Measurements from ENCODE around the gene ACTN1.

The ACTN1 gene

GRCh38 chr14:68871392-68871791 lies 107.7 kb downstream of the ACTN1 start:
- H2AFZ ChIP-seq (ENCODE audit: low read depth, low read length): no peak overlapping the region
- H3K27ac ChIP-seq (ENCODE audit: low read length): no peak overlapping the region
- no peaks in the 10 kb centered on the region for H3K27me3 ChIP-seq (ENCODE audit: low read depth, low read length)
- H3K4me3 ChIP-seq (ENCODE audit: low read length): no peak overlapping the region
- H4K20me1 ChIP-seq (ENCODE audit: insufficient read depth, low read length): no peaks in the 10 kb centered on the region
- no peaks in the 10 kb centered on the region for H3K79me2 ChIP-seq (ENCODE audit: low read length)
- H3K4me1 ChIP-seq (ENCODE audit: low read length): no peaks in the 10 kb centered on the region
- H3K36me3 ChIP-seq (replicated peaks; ENCODE audit: low read depth, low read length): no peaks in the 10 kb centered on the region
- H3K9me3 ChIP-seq (ENCODE audit: insufficient read depth, low read length): no peaks in the 10 kb centered on the region
- H3K9ac ChIP-seq (ENCODE audit: low read length): no peak overlapping the region
- no peak overlapping the region for H3K4me2 ChIP-seq (ENCODE audit: low read length)
- TF ChIP-seq EZH2phosphoT487 (IDR thresholded peaks at IDR 0.05; ENCODE audit: low read depth): no peak
- no peak for TF ChIP-seq CTCF (IDR thresholded peaks at IDR 0.05; ENCODE audit: low read depth, low read length)

GRCh38 chr14:68866991-68867533 lies 112.0 kb downstream of the ACTN1 start:
- Histone ChIP-seq H3K9ac (ENCODE audit: low read length) (no peak overlapping the region), H3K4me2 (ENCODE audit: low read length) (no peak overlapping the region), H3K27ac (ENCODE audit: low read length) (no peak overlapping the region), H3K4me1 (ENCODE audit: low read length) (peaks cover 5% of the 10 kb centered on the region; the same call in 1 of the 2 replicates), H3K4me3 (ENCODE audit: low read length) (no peak overlapping the region), H3K9me3 (ENCODE audit: insufficient read depth, low read length) (peaks cover 9% of the 10 kb centered on the region; the same call in 1 of the 2 replicates), H2AFZ (ENCODE audit: low read depth, low read length) (no peak overlapping the region), H3K27me3 (ENCODE audit: low read depth, low read length) (no peaks in the 10 kb centered on the region), H4K20me1 (ENCODE audit: insufficient read depth, low read length) (no peaks in the 10 kb centered on the region), H3K79me2 (ENCODE audit: low read length) (no peaks in the 10 kb centered on the region), H3K36me3 (replicated peaks; ENCODE audit: low read depth, low read length) (no peaks in the 10 kb centered on the region)
- TF ChIP-seq CTCF (IDR thresholded peaks at IDR 0.05; ENCODE audit: low read depth, low read length): no peak
- TF ChIP-seq EZH2phosphoT487 (IDR thresholded peaks at IDR 0.05; ENCODE audit: low read depth): no peak

GRCh38 chr14:68865542-68865941 lies 113.6 kb downstream of the ACTN1 start:
- H3K79me2 ChIP-seq (ENCODE audit: low read length): no peaks in the 10 kb centered on the region
- peaks cover 9% of the 10 kb centered on the region; the same call in 1 of the 2 replicates for H3K9me3 ChIP-seq (ENCODE audit: insufficient read depth, low read length)
- TF ChIP-seq EZH2phosphoT487 (IDR thresholded peaks at IDR 0.05; ENCODE audit: low read depth) (no peak), CTCF (IDR thresholded peaks at IDR 0.05; ENCODE audit: low read depth, low read length) (no peak)
- H4K20me1 ChIP-seq (ENCODE audit: insufficient read depth, low read length): no peaks in the 10 kb centered on the region
- no peaks in the 10 kb centered on the region for H3K36me3 ChIP-seq (replicated peaks; ENCODE audit: low read depth, low read length)
- no peak overlapping the region for H3K4me3 ChIP-seq (ENCODE audit: low read length)
- H3K27me3 ChIP-seq (ENCODE audit: low read depth, low read length): no peaks in the 10 kb centered on the region
- H2AFZ ChIP-seq (ENCODE audit: low read depth, low read length): no peak overlapping the region
- no peak overlapping the region for H3K4me2 ChIP-seq (ENCODE audit: low read length)
- H3K4me1 ChIP-seq (ENCODE audit: low read length): peaks cover 11% of the 10 kb centered on the region
- no peak overlapping the region for H3K9ac ChIP-seq (ENCODE audit: low read length)
- H3K27ac ChIP-seq (ENCODE audit: low read length): no peak overlapping the region

GRCh38 chr14:68864361-68864750 lies 114.7 kb downstream of the ACTN1 start:
- Histone ChIP-seq H3K9me3 (ENCODE audit: insufficient read depth, low read length) (peaks cover 9% of the 10 kb centered on the region; the same call in 1 of the 2 replicates), H3K79me2 (ENCODE audit: low read length) (no peaks in the 10 kb centered on the region), H3K9ac (ENCODE audit: low read length) (no peak overlapping the region), H3K27me3 (ENCODE audit: low read depth, low read length) (no peaks in the 10 kb centered on the region), H4K20me1 (ENCODE audit: insufficient read depth, low read length) (no peaks in the 10 kb centered on the region), H3K4me3 (ENCODE audit: low read length) (no peak overlapping the region), H3K36me3 (replicated peaks; ENCODE audit: low read depth, low read length) (no peaks in the 10 kb centered on the region), H2AFZ (ENCODE audit: low read depth, low read length) (no peak overlapping the region), H3K27ac (ENCODE audit: low read length) (no peak overlapping the region), H3K4me2 (ENCODE audit: low read length) (no peak overlapping the region), H3K4me1 (ENCODE audit: low read length) (peaks cover 19% of the 10 kb centered on the region)
- TF ChIP-seq CTCF (IDR thresholded peaks at IDR 0.05; ENCODE audit: low read depth, low read length) (no peak), EZH2phosphoT487 (IDR thresholded peaks at IDR 0.05; ENCODE audit: low read depth) (no peak)
